ENCODE measurements around the gene BCO2.

The BCO2 gene

DNA sequence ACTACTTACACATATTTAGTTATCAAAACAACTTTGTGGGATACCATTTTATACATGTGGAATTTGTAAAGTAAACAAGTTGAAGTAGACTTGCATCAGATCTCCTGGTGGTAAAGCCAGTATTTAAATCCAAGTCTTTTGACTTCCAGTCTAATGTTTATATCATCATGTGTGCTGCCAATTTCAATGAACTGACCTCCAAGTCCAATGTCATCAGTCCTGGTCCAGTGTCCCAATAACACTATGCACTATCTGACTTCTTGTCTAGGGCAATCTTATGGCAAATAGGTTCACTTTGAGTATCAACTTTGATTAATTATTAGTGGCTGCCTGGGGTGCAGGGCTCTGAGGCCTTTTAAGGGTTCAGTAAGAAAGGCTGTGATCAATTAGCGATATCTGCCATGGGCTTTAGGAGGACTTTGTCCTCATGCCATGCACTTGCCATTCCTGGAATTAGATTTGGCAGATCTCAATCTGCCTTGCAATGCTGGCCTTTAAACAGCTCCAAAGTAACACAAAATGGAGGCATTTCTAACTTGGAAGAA, 41.3 kb downstream of the BCO2 start:
- DNase-seq (ENCODE audit: low read depth in 2 of 2), result no peak

DNA sequence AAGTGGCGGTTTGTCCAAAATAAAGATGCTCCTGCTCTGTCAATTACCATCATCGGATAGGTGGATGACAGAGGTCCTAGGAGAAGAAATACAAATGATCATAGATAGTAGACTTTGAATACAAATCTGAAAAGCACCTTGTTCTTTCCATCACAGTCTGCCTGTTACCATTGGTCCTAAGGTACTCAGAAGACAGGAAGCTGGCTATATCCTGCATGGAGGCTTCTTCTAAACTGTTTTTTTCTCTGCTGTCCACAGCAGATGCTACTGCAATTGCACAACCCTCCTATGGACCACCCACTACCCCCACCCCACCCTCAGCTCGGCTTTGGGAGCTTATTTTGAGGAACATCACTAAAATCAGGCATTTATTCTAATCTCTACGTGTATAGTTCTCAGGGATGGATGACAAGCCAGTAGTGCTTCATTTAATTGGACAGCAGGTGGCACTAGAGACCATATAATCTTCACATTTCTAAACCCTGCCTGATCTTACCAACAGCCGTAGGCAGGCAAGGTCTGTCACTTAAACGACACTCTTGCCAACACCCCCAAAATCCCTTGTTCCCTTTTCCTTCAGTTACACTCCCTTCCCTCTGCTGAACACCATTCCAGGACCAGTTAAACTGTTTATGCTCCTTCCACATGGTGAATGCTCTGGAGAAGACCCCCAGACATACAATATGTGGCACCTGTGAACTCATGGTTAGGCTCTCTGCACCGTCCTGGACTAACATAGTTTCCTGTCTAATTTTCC, 44.3 kb downstream of the BCO2 start:
- DNase-seq (ENCODE audit: low read depth in 2 of 2), result no peak

DNA sequence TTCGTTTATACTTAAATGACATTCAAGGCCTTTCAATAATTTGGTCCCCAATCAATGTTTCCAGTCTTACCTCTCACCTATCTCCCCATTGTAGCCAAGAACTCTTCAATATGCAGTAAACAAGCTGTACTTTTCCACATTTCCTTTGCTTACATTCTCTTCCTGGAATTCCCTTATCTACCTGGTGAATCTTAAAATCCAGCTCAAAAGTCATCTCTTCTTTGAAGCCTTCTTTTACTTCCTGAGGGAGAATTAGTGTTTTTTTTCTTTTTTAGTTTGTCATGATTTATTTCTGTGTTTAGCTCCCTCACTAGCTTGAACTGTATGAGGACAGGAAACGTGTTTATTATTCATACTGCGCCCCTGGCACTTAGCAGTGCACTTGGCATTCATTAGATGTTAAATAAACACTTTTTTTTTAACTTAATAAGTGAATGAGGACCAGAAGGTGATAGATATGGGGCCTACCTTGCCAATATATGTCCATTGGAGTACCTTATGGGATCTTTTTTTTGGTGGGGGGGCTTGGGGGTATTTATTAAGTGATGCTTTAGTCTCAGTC, 46.0 kb downstream of the BCO2 start:
- DNase-seq (ENCODE audit: low read depth in 2 of 2), result no peak

DNA sequence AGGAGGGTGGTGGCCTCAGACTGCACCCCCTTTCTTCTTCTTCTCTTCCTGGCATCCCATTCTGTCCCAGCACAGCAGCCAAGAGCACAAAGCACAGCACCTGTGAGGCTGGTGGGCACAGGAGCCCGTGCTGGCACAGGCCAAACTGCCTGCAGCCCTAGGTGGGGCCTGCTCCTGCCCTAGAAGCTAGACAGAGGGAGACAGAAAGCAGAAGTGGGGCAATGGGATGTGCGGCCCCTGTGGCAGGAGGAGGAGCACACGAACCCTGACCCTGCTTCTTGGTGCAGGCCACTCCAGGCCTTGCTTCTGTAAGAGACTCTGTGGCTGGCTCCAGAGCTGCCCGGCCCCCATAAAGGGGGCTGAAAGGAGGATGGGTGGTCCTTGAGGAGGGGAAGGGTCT, 47.0 kb downstream of the BCO2 start:
- DNase-seq (ENCODE audit: low read depth in 2 of 2), result no peak

DNA sequence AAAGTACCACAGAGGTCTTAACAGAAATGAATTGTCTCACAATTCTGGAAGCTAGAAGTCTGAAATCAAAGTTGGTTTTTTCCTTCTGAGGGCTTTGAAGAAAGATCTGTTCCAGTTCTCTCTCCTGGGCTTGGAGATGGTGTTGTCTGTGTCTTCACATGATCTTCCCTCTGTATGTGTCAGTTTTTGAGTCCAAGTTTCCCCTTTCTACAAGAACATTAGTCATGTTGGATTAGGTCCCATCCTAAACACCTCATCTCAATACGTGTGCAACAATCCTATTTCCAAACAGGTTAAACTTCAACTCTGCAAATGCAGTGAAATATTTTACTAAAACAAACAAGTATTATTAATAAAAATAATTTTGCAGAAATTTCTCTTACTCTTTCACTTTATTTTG, 47.8 kb downstream of the BCO2 start:
- no peak for DNase-seq (ENCODE audit: low read depth in 2 of 2)

DNA sequence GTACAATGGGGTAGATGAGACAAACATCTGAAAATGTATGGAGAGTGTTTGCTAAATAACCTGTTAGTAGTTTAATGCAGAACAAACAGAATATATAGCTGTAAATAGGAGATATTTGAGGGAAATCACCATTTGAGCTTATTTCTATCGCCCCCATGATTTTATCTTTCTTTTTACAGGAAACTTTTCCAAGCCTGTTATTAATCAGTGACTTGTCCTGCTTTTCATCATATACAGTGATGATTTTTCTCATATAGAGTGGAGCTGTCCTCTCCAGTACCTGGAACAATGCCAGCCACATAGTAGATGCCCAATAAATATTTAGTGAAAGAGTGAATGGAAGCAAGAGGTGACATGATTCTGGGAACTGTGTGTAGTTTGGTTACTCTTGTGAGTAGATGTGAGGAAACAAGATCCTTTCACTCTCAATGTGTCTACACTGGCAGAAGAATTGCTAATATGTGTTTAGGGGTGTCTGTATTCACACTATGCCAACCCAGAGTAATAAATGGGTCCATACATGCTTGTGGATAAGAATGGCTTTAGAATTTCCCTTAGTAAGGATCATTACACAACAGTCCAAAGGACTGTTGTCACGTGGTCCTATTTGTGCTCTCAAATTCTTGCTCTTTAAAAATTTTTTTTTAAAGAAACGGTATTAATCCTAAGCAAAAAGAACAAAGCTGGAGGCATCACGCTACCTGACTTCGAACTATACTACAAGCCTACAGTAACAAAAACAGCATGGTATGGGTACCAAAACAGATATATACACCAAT, 48.6 kb downstream of the BCO2 start:
- no peak for DNase-seq (ENCODE audit: low read depth in 2 of 2)

DNA sequence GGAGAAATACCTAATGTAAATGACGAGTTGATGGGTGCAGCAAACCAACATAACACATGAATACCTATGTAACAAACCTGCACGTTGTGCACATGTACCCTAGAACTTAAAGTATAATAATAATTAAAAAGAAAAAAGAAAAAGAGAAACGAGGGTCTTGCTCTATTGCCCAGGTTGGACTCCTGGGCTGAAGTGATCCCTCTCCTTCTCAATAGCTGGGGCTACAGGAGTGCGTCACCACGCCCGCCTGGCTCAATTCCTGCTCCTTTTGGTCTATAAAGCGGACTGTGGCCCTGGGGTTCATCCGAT, 50.4 kb downstream of the BCO2 start:
- no peak for DNase-seq (ENCODE audit: low read depth in 2 of 2)

DNA sequence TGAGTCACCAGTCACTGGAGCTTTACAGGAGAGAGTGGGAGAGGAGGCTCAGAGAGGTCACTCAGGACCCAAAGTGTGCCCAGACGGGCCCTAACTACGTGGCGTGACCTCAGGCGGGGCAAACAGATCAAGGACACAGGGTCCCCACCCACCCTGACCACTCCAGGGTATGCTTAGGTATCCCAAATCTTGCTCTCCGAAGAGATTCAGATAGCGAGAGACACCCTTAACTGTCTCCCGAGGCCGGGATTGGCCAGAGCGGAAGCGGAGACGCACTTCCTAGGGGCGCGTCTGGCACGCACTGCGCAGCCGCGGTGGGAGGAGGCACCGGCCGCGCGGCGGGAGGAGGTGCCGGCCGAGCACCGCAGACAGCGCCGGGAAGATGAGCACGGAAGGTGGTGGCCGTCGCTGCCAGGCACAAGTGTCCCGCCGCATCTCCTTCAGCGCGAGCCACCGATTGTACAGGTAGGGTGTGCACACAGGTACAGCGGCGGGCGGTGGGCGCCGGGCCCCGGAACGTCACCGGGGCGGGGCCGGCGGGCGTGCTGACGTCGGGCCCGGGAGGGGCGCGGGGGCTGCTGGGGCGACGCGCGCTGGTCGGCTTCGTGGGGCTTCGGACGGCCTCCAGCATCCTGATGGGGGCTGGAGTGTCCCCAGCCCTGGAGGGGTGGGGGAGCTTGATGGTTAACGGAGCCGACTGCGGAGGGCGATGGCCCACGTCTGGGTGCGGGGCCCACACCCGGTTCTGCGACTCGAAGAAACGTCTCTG, 50.9 kb downstream of the BCO2 start, which contains the start of gene PTS:
Gene PTS (plus strand): TSS at position 367 of the 769 bp plus-strand sequence. CDS start 16 bp downstream, at position 383.
- peak; percentile 44 to 79 for DNase-seq (ENCODE audit: low read depth in 2 of 2)

DNA sequence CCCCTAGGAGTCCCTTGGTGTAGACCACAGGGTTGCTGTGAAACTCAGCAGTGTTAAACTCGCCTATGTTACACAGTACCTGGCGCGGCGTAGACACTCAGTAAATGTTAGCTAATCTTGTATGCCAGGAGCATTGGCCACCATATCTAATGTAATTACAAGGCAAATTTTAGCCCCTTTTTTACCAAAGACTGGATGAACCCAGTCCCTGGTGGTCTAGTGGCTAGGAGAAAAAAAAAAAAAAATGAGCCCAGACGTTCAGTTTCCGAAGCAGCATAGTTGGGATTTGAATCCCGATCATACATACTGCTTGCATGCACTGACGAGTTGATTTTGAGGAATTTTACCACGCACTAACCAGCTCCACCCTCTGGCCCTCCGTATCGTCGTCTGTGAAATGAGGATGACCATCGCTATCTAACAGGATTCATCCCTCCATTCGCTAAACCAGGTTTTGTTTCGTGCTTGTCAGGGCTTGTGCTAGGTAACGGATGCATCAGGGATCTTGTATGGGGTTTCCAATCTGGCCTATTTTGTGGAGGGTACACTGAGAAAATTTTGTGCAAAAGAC, 51.6 kb downstream of the BCO2 start:
- DNase-seq (ENCODE audit: low read depth in 2 of 2), result no peak

DNA sequence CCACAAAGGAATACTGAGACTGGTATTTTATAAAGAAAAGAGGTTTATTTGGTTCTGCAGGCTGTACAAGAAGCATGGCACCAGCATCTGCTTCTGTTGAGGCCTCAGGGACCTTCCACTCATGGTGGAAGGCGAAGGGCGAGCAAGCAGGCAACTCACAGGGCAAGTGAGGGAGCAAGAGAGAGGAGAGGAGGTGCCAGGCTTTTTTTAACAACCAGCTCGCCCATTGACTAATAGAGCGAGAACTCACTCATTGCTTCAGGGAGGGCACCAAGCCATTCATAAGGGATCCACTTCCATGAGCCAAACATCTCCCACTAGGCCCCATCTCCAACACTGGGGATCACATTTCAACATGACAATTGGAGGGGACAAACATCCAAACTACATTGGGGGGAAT, 52.2 kb downstream of the BCO2 start:
- no peak for DNase-seq (ENCODE audit: low read depth in 2 of 2)

DNA sequence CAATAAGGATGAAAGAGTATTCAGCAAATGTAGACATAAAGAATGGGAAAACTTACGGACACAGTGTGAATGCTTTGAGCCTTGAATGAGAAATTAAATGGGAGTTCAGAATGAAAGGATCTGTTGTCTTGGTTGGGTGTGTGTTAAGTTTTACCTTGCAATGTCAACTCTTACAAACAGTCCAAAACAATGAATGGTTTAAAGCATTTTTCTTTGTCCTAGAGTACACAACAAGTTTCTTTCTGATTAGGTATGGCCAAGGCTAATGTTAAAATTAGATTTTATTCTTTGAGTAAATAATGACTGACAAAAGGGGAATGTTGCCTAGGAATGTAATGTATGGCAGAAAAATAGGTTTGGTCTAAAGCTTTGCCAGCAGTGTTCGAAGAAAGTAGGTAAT, 53.4 kb downstream of the BCO2 start:
- no peak for DNase-seq (ENCODE audit: low read depth in 2 of 2)

DNA sequence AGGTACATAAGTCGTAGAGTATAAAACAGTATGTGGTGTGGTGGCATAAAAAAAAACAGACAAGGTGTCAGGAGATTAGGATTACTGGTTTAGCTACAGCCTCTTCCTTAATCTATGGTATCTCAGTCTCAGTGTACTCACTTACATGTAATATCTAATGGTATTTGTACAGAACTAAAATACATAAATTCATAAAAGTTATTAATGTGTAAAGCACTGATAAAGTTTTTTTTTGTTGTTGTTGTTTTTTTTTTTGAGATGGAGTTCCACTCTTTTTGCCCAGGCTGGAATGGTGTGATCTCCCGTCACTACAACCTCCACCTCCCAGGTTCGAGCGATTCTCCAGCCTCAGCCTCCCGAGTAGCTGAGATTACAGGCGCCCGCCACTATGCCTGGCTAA, 53.8 kb downstream of the BCO2 start:
- no peak for DNase-seq (ENCODE audit: low read depth in 2 of 2)

DNA sequence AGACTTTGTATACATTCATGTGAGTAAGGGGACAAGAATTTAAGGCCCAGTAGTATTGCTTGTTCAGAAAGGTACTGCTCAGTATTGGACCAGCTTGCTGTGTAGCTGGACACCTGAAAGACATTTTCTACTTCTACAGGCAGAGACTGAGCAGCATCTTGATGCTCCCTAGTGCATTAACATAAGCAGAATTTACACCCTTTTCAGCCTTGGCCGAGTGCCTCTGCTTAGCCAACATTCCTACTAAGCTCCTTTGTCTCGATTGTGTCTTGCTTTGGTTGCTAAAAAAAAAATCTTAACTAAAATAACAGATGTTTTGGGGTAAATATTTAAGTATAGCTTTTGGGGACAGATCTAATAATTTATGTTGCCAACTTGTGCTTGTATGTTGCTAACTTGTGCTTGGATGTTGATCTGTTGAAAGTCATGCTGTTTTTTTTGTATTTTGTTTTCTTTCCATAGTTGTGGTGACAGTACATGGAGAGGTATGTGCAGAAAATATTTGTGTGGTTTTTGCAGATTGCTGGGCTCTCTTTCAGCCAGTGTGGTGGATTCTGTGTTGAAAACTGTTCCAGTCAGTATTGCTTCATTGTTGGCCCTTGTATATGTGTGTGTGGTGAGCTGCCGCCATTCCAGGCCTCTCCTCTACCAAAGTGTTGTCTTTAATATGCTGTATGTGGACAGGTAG, 54.6 kb downstream of the BCO2 start:
- DNase-seq (ENCODE audit: low read depth in 2 of 2), result no peak

DNA sequence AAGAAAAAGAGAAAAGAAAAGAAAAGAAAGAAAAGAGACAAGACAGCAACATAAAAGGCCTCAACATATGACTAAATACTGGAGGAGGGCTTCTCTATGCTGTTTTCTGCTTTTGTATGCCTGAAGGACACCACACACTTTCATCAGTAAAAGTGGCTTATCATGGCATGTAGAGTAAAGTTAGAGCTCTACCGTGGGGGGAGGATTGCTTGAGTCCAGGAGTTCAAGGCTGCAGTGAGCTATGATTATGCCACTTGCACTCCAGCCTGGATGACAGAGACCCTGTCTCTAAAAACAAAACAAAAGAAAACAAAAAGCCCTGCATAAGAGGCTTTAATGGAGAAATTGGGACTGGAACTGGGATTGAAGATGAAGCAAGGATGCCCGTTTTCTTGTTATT, 56.6 kb downstream of the BCO2 start:
- DNase-seq (ENCODE audit: low read depth in 2 of 2), result no peak

DNA sequence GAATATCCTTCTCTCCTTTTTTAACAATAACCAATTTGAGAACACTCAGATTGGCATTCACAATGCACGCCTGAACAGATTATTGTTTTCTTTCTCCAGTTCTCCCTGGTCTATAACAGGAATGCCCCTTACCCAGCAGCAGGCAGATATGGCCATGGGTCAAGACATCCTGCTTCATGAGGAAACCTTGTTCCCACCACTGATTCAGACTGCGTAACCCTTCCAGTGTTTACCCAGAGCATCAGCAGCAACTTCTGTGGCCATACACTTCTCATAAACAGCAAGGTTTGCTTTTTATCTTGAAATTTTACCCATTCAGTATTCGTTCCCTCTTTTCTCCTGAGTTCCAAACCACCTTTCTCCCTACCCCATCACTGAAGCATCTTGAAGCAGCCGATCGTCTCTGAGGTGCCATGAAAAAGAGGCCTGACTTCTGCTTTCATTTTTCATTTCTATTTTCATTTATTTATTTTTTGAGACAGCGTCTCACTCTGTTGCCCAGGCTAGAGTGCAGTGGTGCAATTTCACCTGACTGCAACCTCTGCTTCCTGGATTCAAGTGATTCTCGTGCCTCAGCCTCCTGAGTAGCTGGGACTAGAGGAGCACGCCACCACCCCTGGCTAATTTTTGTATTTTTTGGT, 60.6 kb downstream of the BCO2 start:
- no peak for DNase-seq (ENCODE audit: low read depth in 2 of 2)

DNA sequence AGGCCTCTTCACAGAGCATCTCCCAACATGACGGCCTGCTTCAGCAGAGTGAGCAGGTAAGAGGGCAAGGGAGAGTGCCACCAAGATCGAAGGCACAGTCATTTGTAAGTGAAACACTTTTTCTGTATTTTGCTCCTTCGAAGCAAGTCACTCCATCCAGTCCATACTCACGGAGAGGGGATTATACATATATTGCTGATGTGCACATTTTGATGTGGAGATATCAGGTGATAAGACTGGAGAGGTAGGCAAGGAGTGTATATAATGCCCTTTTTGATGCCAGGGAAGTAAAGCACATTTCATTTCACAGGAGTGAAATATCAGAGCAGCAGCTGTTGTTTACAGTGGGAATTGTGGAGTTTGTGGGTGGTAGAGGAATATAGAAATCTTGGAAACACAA, 62.1 kb downstream of the BCO2 start:
- no peak for DNase-seq (ENCODE audit: low read depth in 2 of 2)

DNA sequence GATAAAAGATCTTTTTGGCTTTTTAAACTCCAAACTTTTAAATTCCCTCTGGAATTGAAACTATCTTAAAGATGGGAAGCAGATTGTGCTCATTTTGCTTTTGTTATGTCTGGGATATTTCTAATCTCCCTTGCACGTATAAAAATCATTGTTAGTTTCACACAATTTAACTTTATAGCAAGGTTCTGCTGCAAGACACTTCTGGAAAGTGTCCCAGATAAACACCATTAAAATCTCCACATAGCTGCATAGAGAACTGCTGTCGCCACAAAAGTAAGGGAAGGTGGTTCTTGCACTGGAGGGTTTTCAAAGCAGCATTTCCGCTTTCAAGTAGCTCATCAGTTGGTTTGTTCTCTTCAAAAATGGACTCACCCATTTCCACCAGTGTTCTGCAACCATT, 62.7 kb downstream of the BCO2 start:
- DNase-seq (ENCODE audit: low read depth in 2 of 2), result no peak

DNA sequence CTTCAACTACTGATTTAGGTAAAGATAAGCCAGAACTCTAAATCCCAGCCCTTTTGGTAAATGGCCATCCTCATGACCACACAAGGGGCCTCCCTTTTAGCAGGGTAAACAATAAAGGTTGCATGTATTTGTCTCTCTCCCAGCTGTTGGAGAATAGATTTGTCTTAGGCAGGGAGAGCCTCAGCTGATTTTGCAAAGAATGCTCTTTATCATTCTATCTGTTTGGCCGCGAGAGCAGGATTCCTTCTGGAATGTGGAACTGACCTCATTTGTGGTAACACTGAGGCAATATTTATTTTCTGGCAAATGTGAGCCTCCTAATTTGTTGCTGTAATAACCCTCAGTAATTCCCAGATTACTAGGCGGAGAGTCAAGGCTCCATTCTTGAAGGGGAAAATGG, 66.2 kb downstream of the BCO2 start:
- DNase-seq (ENCODE audit: low read depth in 2 of 2), result no peak

DNA sequence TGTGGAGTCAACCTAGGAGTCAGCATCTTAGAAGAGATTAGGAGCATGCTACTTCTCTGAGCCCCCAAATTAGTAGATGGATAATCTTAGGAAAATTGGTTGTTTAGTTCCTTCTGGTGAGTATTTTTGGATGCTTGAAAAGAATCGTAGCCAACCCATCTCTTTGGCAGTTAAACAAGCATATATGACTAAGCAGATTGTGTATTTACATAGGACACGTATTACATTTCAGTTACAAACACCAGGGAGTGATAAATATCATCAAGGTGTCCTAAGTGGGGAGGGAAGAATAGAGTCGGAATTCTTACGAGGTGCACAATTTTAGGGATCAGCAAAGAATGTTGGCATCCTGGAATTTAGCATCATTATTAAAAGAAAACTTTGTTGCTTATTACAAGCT, 71.9 kb downstream of the BCO2 start:
- no peak for DNase-seq (ENCODE audit: low read depth in 2 of 2)

DNA sequence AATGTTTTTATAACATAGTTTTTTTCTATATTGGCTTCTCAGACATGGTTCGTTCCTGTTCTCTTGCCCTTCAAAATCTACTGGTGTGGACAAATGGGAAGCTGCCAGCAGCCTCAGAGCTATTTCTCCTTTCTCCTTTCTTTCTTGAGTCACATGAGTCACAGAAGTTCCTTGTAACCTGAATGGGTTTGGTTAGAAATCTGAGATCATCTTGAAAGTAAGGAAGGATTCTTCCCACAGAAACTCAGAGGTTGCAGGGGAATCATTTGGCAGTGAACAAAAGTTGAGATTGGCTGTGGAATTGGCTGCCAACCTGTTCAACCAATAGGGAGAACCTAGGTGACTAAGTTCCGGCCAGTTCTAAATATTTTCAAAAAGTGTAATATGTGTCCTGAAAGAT, 72.9 kb downstream of the BCO2 start:
- DNase-seq (ENCODE audit: low read depth in 2 of 2), result no peak
